PC-9 (cell line): ENCODE measurements around the gene RCOR1. TPM values are rescaled to one million over a fixed set of nuclear protein-coding genes. Genes with fewer than 3 reads are reported as not detected.

ENCODE experiments used
- BruUV-seq: library from RNA; stranded (reverse); fragments of 400-500 nt; replicated peaks from 2 replicates; lab custom pipeline; 2021; lab: Mats Ljungman, UMichigan
- CTCF ChIA-PET: fragments of 300-600 bp; sonication (Branson Sonifier 250); formaldehyde crosslinking; loops from one replicate; lab custom pipeline; 2022; ENCODE audit warnings: antibody characterized with exemption; lab: Charles Lee
- POLR2A ChIA-PET: fragments of 300-600 bp; sonication (Branson Sonifier 250); formaldehyde crosslinking; loops from one replicate; lab custom pipeline; 2022; ENCODE audit warnings: antibody characterized with exemption; ENCODE audit not compliant: unreplicated experiment; lab: Charles Lee
- DNase-seq, 2 experiments: peaks; one replicate each; pipeline versions ENCODE4 v3.0.0 to v3.0.0-alpha.2; 2015 to 2022; ENCODE audit warnings: mixed read lengths in 1 of 2
- H2AFZ ChIP-seq: fragments of 200-600 bp; sonication (generic); 2 replicates; pipeline ENCODE4 v1.8.1; 2017; ENCODE audit warnings: antibody characterized with exemption
- H3F3A ChIP-seq: fragments of 200-600 bp; sonication (generic); 2 replicates; pipeline ENCODE4 v1.8.1; 2017; ENCODE audit warnings: antibody characterized with exemption, mild to moderate bottlenecking, low read depth; ENCODE audit not compliant: insufficient read depth
- H3K27ac ChIP-seq: fragments of 200-600 bp; sonication (generic); 2 replicates; pipeline ENCODE4 v1.6.1; 2016; ENCODE audit warnings: mixed run types
- H3K27me3 ChIP-seq: fragments of 200-600 bp; sonication (generic); 2 replicates; pipeline ENCODE4 v1.6.1; 2016; ENCODE audit warnings: low read depth, mixed run types; ENCODE audit not compliant: insufficient read depth
- H3K36me3 ChIP-seq: fragments of 200-600 bp; sonication (generic); 2 replicates; pipeline ENCODE4 v1.6.1; 2016; ENCODE audit warnings: low read depth, mixed run types
- H3K4me1 ChIP-seq: fragments of 200-600 bp; sonication (generic); replicated peaks from 2 replicates; pipeline ENCODE4 v1.6.1; 2016; ENCODE audit warnings: mixed run types; ENCODE audit not compliant: insufficient read depth
- H3K4me2 ChIP-seq: fragments of 200-600 bp; sonication (generic); 2 replicates; pipeline ENCODE4 v1.6.1; 2017; ENCODE audit warnings: mixed run types
- H3K4me3 ChIP-seq: fragments of 200-600 bp; sonication (generic); 2 replicates; pipeline ENCODE4 v1.6.1; 2016; ENCODE audit warnings: mixed run types
- H3K79me2 ChIP-seq: fragments of 200-600 bp; sonication (generic); 2 replicates; pipeline ENCODE4 v1.6.1; 2017; ENCODE audit warnings: low read depth, mixed run types
- H3K9me2 ChIP-seq: fragments of 200-600 bp; sonication (generic); 2 replicates; pipeline ENCODE4 v1.8.1; 2017; ENCODE audit warnings: mild to moderate bottlenecking; ENCODE audit not compliant: insufficient read depth
- H3K9me3 ChIP-seq: fragments of 200-600 bp; sonication (generic); 2 replicates; pipeline ENCODE4 v1.8.1; 2016; ENCODE audit warnings: low read depth; ENCODE audit not compliant: insufficient read depth
- H4K20me1 ChIP-seq: fragments of 200-600 bp; sonication (generic); 2 replicates; pipeline ENCODE4 v1.8.1; 2017; ENCODE audit not compliant: insufficient read depth
- EZH2 ChIP-seq: fragments of 200-600 bp; sonication (generic); IDR thresholded peaks from 2 replicates; pipeline ENCODE4 v1.8.0; 2017; ENCODE audit warnings: antibody characterized with exemption, low read depth
- intact Hi-C: fragments of 100-400 bp; cut with micrococcal nuclease; formaldehyde crosslinking; loops from one replicate; pipeline ENCODE4 v1.10.0; 2022; ENCODE audit not compliant: unreplicated experiment
- total RNA-seq: library from RNA; stranded (reverse); gene quantifications from 2 replicates; pipeline ENCODE4 v1.2.3, GENCODE V29; 2021
- TF ChIP-seq, protein P1 (sequence below): fragments of 200-600 bp; sonication (generic); conservative IDR thresholded peaks from 2 replicates; pipeline ENCODE4 v1.6.1; 2017; ENCODE audit warnings: mixed run types, antibody characterized with exemption, mild to moderate bottlenecking, moderate library complexity

Gene RCOR1
- total RNA-seq, 1 experiment from 2014 or later, result 67.2 TPM

DNA sequence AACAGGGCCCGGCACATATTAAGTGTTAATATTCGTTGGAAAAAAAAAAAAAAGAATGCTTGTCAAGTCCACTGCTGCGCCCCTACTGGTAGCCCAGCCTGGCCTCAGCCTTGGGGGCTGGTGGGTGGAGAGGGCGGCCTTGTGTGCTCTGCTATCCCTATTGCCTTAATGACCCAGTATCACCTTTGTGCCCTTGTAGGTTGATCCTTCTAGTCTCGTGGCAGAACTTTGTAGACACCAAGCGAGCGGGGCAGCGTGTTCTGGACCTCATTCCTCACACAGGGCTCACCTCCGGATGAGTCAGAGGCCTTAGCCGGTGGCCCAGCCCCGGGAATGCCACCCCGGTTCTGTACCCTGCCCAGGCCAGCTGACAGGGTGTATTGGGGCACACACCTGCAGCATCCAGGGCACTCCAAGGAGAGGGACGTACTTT lies 1.8 kb upstream of the RCOR1 start:
- peak overlapping the region; percentile 95; the same call in 1 of the 2 replicates for H2AFZ ChIP-seq
- peaks cover 54% of the 10 kb centered on the region for H3F3A ChIP-seq
- H3K9me3 ChIP-seq, result no peaks in the 10 kb centered on the region
- intact Hi-C loops, result loop anchor here (5.0 kb wide), 2 partner anchors 337 to 537 kb away; no protein-coding TSS in a partner anchor
- H3K79me2 ChIP-seq, result peaks cover 46% of the 10 kb centered on the region
- peaks cover 37% of the 10 kb centered on the region for H3K4me1 ChIP-seq
- POLR2A ChIA-PET, result interaction anchor here (0.6 to 0.7 kb wide), 3 partner anchors 22 to 1611 kb away, joined by 3 to 10 read pairs (median 4); no protein-coding TSS in a partner anchor
- peak overlapping the region; percentile 83 for H3K4me3 ChIP-seq
- H3K9me2 ChIP-seq, result no peaks in the 10 kb centered on the region
- H3K4me2 ChIP-seq, result peak overlapping the region; percentile 86
- H3K27me3 ChIP-seq, result no peaks in the 10 kb centered on the region
- peaks cover 20% of the 10 kb centered on the region for H4K20me1 ChIP-seq
- DNase-seq, result peak; percentile 76 to 81
- CTCF ChIA-PET, result interaction anchor here (1.1 to 1.2 kb wide), 2 partner anchors 64 to 66 kb away, joined by 8 to 22 read pairs; no protein-coding TSS in a partner anchor
- H3K36me3 ChIP-seq, result peaks cover 6% of the 10 kb centered on the region; the same call in 1 of the 2 replicates
- no TSS peak for BruUV-seq
- H3K27ac ChIP-seq, result peak overlapping the region; percentile 96
- TF ChIP-seq, protein P1, sequence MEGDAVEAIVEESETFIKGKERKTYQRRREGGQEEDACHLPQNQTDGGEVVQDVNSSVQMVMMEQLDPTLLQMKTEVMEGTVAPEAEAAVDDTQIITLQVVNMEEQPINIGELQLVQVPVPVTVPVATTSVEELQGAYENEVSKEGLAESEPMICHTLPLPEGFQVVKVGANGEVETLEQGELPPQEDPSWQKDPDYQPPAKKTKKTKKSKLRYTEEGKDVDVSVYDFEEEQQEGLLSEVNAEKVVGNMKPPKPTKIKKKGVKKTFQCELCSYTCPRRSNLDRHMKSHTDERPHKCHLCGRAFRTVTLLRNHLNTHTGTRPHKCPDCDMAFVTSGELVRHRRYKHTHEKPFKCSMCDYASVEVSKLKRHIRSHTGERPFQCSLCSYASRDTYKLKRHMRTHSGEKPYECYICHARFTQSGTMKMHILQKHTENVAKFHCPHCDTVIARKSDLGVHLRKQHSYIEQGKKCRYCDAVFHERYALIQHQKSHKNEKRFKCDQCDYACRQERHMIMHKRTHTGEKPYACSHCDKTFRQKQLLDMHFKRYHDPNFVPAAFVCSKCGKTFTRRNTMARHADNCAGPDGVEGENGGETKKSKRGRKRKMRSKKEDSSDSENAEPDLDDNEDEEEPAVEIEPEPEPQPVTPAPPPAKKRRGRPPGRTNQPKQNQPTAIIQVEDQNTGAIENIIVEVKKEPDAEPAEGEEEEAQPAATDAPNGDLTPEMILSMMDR, result peak; percentile 67
- TF ChIP-seq EZH2, result no peak

DNA sequence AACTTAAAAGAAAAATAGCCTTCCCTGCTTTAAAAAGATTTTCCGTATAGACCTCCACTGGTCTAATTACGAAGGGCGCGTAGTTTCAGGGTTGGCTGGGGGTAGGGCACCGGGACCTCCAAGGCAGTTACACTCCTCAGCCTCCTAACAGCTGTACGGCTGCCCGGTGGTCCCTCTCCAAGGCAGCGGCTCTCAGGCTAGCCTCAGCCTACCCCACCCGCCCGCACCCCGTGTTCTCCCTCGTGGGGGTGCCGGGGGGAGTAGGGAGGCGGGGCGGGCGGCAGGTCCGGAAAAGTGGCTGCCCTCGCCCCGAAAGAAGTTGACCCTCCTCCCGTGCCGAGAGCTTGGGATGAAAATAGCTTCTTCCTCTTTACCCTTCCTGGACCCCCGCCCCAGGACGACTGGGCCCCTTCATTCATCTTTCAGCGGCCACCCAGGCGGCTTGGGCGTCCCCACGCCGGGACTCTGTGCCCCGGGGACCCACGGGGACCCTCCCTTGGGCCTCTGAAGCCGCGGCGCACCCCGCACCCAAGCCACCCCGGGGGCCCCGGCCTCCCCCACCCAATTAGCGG lies 991 bp upstream of the RCOR1 start:
- peaks cover 54% of the 10 kb centered on the region for H3K79me2 ChIP-seq
- ChIA-PET CTCF (interaction anchor here (0.6 to 1.2 kb wide), 4 partner anchors 12 to 155 kb away, joined by 3 to 22 read pairs (median 7); no protein-coding TSS in a partner anchor), POLR2A (interaction anchor here (0.6 to 0.7 kb wide), 5 partner anchors 23 to 1610 kb away, joined by 3 to 10 read pairs (median 4); no protein-coding TSS in a partner anchor)
- no TSS peak for BruUV-seq
- peaks cover 24% of the 10 kb centered on the region for H4K20me1 ChIP-seq
- peak overlapping the region; percentile 86 for H3K4me2 ChIP-seq
- no peaks in the 10 kb centered on the region for H3K9me3 ChIP-seq
- peaks cover 35% of the 10 kb centered on the region for H3K4me1 ChIP-seq
- H3K36me3 ChIP-seq, result peaks cover 6% of the 10 kb centered on the region; the same call in 1 of the 2 replicates
- no peak for TF ChIP-seq EZH2
- TF ChIP-seq, protein P1, result no peak
- intact Hi-C loops, result loop anchor here (5.0 kb wide), 2 partner anchors 336 to 536 kb away; no protein-coding TSS in a partner anchor
- no peaks in the 10 kb centered on the region for H3K27me3 ChIP-seq
- no peaks in the 10 kb centered on the region for H3K9me2 ChIP-seq
- peak overlapping the region; percentile 83 for H3K4me3 ChIP-seq
- H2AFZ ChIP-seq, result peak overlapping the region; percentile 95
- H3K27ac ChIP-seq, result peak overlapping the region; percentile 96
- peaks cover 46% of the 10 kb centered on the region for H3F3A ChIP-seq
- DNase-seq, result peak in 1 of 2 experiments; percentile 47

DNA sequence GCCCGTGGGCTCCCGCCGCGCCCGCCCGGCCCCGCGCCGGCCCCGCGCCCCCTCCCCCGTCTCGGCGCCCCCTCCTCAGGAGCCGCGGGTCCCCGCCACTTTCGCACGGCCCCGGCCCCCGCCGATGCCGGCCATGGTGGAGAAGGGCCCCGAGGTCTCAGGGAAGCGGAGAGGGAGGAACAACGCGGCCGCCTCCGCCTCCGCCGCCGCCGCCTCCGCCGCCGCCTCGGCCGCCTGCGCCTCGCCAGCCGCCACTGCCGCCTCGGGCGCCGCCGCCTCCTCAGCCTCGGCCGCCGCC lies 263 bp downstream of the RCOR1 start:
- Histone ChIP-seq H3K9me3 (no peaks in the 10 kb centered on the region), H3K4me1 (peaks cover 35% of the 10 kb centered on the region), H4K20me1 (peaks cover 29% of the 10 kb centered on the region), H3K9me2 (no peaks in the 10 kb centered on the region), H3K79me2 (peaks cover 66% of the 10 kb centered on the region), H3F3A (peaks cover 43% of the 10 kb centered on the region), H3K27ac (peak overlapping the region; percentile 45), H2AFZ (no peak overlapping the region), H3K4me2 (peak overlapping the region; percentile 90; the same call in 1 of the 2 replicates), H3K27me3 (no peaks in the 10 kb centered on the region), H3K4me3 (peak overlapping the region; percentile 90; the same call in 1 of the 2 replicates), H3K36me3 (peaks cover 6% of the 10 kb centered on the region; the same call in 1 of the 2 replicates)
- TF ChIP-seq, protein P1, result no peak
- no peak for TF ChIP-seq EZH2
- CTCF ChIA-PET, result no interaction called here
- DNase-seq, result no peak
- POLR2A ChIA-PET, result no interaction called here
- no TSS peak for BruUV-seq
- intact Hi-C loops, result loop anchor here (1.0 to 5.0 kb wide), 6 partner anchors 40 to 535 kb away; no protein-coding TSS in a partner anchor
